H1 (cell line): ENCODE measurements around the gene MARK3. TPM values are rescaled to one million over a fixed set of nuclear protein-coding genes. Genes with fewer than 3 reads are reported as not detected.
A peak's percentile ranks its signal among the peaks of the same experiment; 100 is the strongest.

Experiments
- CTCF ChIA-PET: fragments of 300-600 bp; sonication (Branson Sonifier 250); formaldehyde crosslinking; loops from one replicate; lab custom pipeline; 2021; ENCODE audit not compliant: partially characterized antibody; lab: Charles Lee
- POLR2A ChIA-PET: fragments of 300-600 bp; sonication (Branson Sonifier 250); formaldehyde crosslinking; loops from one replicate; lab custom pipeline; 2021; ENCODE audit warnings: inconsistent platforms; ENCODE audit not compliant: partially characterized antibody; lab: Charles Lee
- DNase-seq, 2 experiments: peaks; one replicate each; pipeline versions ENCODE4 v3.0.0 to v3.0.0-alpha.2; 2010 to 2022; ENCODE audit warnings: low spot score in 2 of 2, low read depth in 1 of 2, mixed read lengths in 1 of 2
- FAIRE-seq: peaks from 2 replicates; lab custom pipeline; 2011; peaks lifted over from hg19 to GRCh38; lab: Jason Lieb, UNC
- H2AFZ ChIP-seq: 2 replicates; pipeline ENCODE4 v1.8.1; 2012; ENCODE audit warnings: low read length, inconsistent platforms
- H2AK5ac ChIP-seq: 2 replicates; pipeline ENCODE4 v1.6.1; 2013; ENCODE audit warnings: low read depth, low read length
- H2BK120ac ChIP-seq: replicated peaks from 2 replicates; pipeline ENCODE3; 2013; ENCODE audit warnings: low read depth, low read length, inconsistent platforms
- H2BK12ac ChIP-seq: 2 replicates; pipeline ENCODE4 v1.6.1; 2013; ENCODE audit warnings: low read depth, low read length
- H2BK15ac ChIP-seq: 2 replicates; pipeline ENCODE4 v1.6.1; 2013; ENCODE audit warnings: low read length
- H2BK20ac ChIP-seq: 2 replicates; pipeline ENCODE4 v1.6.1; 2013; ENCODE audit warnings: low read length
- H2BK5ac ChIP-seq: 2 replicates; pipeline ENCODE4 v1.6.1; 2013; ENCODE audit warnings: low read depth, low read length
- H3K14ac ChIP-seq: 2 replicates; pipeline ENCODE4 v1.6.1; 2013; ENCODE audit warnings: inconsistent platforms; ENCODE audit not compliant: insufficient read length
- H3K18ac ChIP-seq: 2 replicates; pipeline ENCODE4 v1.6.1; 2013; ENCODE audit warnings: low read length; ENCODE audit errors: extremely low read depth
- H3K23ac ChIP-seq: 2 replicates; pipeline ENCODE4 v1.6.1; 2013; ENCODE audit warnings: inconsistent platforms; ENCODE audit not compliant: insufficient read length
- H3K23me2 ChIP-seq: 2 replicates; pipeline ENCODE4 v1.6.1; 2013; ENCODE audit warnings: low read depth, low read length
- H3K27ac ChIP-seq: 2 replicates; pipeline ENCODE4 v1.6.1; 2011; ENCODE audit warnings: low read depth, low read length, inconsistent platforms
- H3K27me3 ChIP-seq, 4 experiments: replicated peaks in 1 of 4; 1 replicate in 1 of 4; 2 replicates in 3 of 4; pipeline versions ENCODE4 v1.6.1 to v1.8.1; 2011 to 2013; ENCODE audit warnings: low read length in 3 of 4, mild to moderate bottlenecking in 3 of 4, inconsistent platforms in 2 of 4, mixed read lengths in 2 of 4, moderate library complexity in 1 of 4; ENCODE audit not compliant: control insufficient read depth in 3 of 4, insufficient read depth in 3 of 4; ENCODE audit errors: extremely low read depth in 1 of 4
- H3K36me3 ChIP-seq, 4 experiments: 2 replicates each; pipeline versions ENCODE4 v1.6.1 to v1.8.1; 2011 to 2013; ENCODE audit warnings: mild to moderate bottlenecking in 4 of 4, low read length in 3 of 4, moderate library complexity in 2 of 4, control low read depth in 1 of 4, inconsistent platforms in 1 of 4; ENCODE audit not compliant: insufficient read depth in 4 of 4, control insufficient read depth in 2 of 4
- H3K4ac ChIP-seq: replicated peaks from 2 replicates; pipeline ENCODE3; 2013; ENCODE audit warnings: low read length, low read depth, mixed read lengths, inconsistent platforms; ENCODE audit not compliant: insufficient read length
- H3K4me1 ChIP-seq, 4 experiments: replicated peaks in 1 of 4; 1 replicate in 1 of 4; 2 replicates in 3 of 4; pipeline versions ENCODE4 v1.6.1 to v1.8.1; 2011 to 2013; ENCODE audit warnings: low read length in 3 of 4, inconsistent platforms in 2 of 4, mixed read lengths in 1 of 4; ENCODE audit not compliant: insufficient read depth in 4 of 4, control insufficient read depth in 3 of 4
- H3K4me2 ChIP-seq, 2 experiments: 2 replicates each; pipeline versions ENCODE4 v1.6.1 to v1.8.1; 2011 to 2013; ENCODE audit warnings: low read depth in 2 of 2, low read length in 2 of 2, control low read depth in 1 of 2, inconsistent platforms in 1 of 2, mild to moderate bottlenecking in 1 of 2; ENCODE audit not compliant: insufficient read depth in 1 of 2
- H3K4me3 ChIP-seq, 4 experiments: fragments of 200-600, 300-600 bp in 1 of 4; sonication (generic), shearing (Covaris generic), sonication (Bioruptor Twin) in 1 of 4; 2 replicates each; pipeline versions ENCODE4 v1.5.1 to v1.8.1; 2011 to 2016; ENCODE audit warnings: low read length in 4 of 4, low read depth in 3 of 4, control low read depth in 2 of 4, inconsistent platforms in 2 of 4, mild to moderate bottlenecking in 2 of 4, mixed read lengths in 1 of 4, moderate library complexity in 1 of 4; ENCODE audit not compliant: insufficient read depth in 2 of 4; ENCODE audit errors: extremely low read depth in 1 of 4
- H3K56ac ChIP-seq: replicated peaks from 2 replicates; pipeline ENCODE3; 2013; ENCODE audit warnings: low read depth, mild to moderate bottlenecking, mixed read lengths, low read length, inconsistent platforms; ENCODE audit not compliant: insufficient read length
- H3K79me1 ChIP-seq: 2 replicates; pipeline ENCODE4 v1.6.1; 2013; ENCODE audit warnings: low read depth, low read length, control low read depth
- H3K79me2 ChIP-seq, 2 experiments: 2 replicates each; pipeline versions ENCODE4 v1.6.1 to v1.8.1; 2012 to 2013; ENCODE audit warnings: low read length in 2 of 2, mild to moderate bottlenecking in 2 of 2, inconsistent platforms in 1 of 2; ENCODE audit not compliant: insufficient read depth in 2 of 2, control insufficient read depth in 1 of 2
- H3K9ac ChIP-seq, 4 experiments: replicated peaks in 1 of 4; 1 replicate in 1 of 4; 2 replicates in 3 of 4; pipeline versions ENCODE4 v1.6.1 to v1.8.1; 2011 to 2013; ENCODE audit warnings: low read depth in 3 of 4, low read length in 3 of 4, control low read depth in 2 of 4, mild to moderate bottlenecking in 2 of 4, moderate library complexity in 2 of 4, inconsistent platforms in 1 of 4; ENCODE audit errors: extremely low read depth in 1 of 4
- H3K9me3 ChIP-seq, 2 experiments: 2 replicates each; pipeline versions ENCODE4 v1.6.1 to v1.8.1; 2012 to 2013; ENCODE audit warnings: mild to moderate bottlenecking in 2 of 2, moderate library complexity in 2 of 2, control low read depth in 1 of 2, inconsistent platforms in 1 of 2, low read depth in 1 of 2, low read length in 1 of 2, mixed read lengths in 1 of 2; ENCODE audit not compliant: insufficient read depth in 2 of 2
- H4K20me1 ChIP-seq, 2 experiments: replicated peaks in 1 of 2; 2 replicates each; pipeline versions ENCODE3 to v1.8.1; 2011 to 2013; ENCODE audit warnings: inconsistent platforms in 2 of 2, low read length in 2 of 2, mild to moderate bottlenecking in 1 of 2; ENCODE audit not compliant: insufficient read depth in 2 of 2, control insufficient read depth in 1 of 2
- H4K5ac ChIP-seq: 2 replicates; pipeline ENCODE4 v1.6.1; 2013; ENCODE audit warnings: low read length, low read depth, mixed read lengths, inconsistent platforms; ENCODE audit not compliant: insufficient read length
- H4K8ac ChIP-seq: 2 replicates; pipeline ENCODE4 v1.8.0; 2013; ENCODE audit warnings: mild to moderate bottlenecking, moderate library complexity, low read length, inconsistent platforms; ENCODE audit not compliant: insufficient read depth; ENCODE audit errors: extremely low read depth
- H4K91ac ChIP-seq: replicated peaks from 2 replicates; pipeline ENCODE3; 2013; ENCODE audit warnings: low read length, mixed read lengths, inconsistent platforms; ENCODE audit not compliant: insufficient read length
- BACH1 ChIP-seq: IDR thresholded peaks from 2 replicates; pipeline ENCODE4 v1.6.1; 2012; ENCODE audit warnings: low read length, improper control_type of control experiment
- BCL11A ChIP-seq, 2 experiments: IDR thresholded peaks; one replicate each; pipeline ENCODE4 v1.6.1; 2011; ENCODE audit warnings: low read depth in 2 of 2, low read length in 2 of 2, mild to moderate bottlenecking in 2 of 2
- EGR1 ChIP-seq: IDR thresholded peaks from 2 replicates; pipeline ENCODE4 v1.6.1; 2011; ENCODE audit warnings: low read depth, low read length, borderline replicate concordance
- HDAC2 ChIP-seq, 2 experiments: fragments of 300-600 bp in 1 of 2; sonication (generic) in 1 of 2; IDR thresholded peaks; 2 replicates each; pipeline ENCODE4 v1.6.1; 2011 to 2012; ENCODE audit warnings: low read depth in 2 of 2, low read length in 2 of 2, mild to moderate bottlenecking in 2 of 2, moderate library complexity in 2 of 2, borderline replicate concordance in 1 of 2, inconsistent platforms in 1 of 2
- KDM4A ChIP-seq: IDR thresholded peaks from one replicate; pipeline ENCODE4 v1.7.1; 2012; ENCODE audit warnings: low read depth, mild to moderate bottlenecking, moderate library complexity, low read length, inconsistent platforms; ENCODE audit not compliant: severe bottlenecking
- KDM5A ChIP-seq: fragments of 200-600 bp; IDR thresholded peaks from 2 replicates; pipeline ENCODE4 v1.7.1; 2012; ENCODE audit warnings: mild to moderate bottlenecking, low read length, inconsistent platforms, mixed read lengths
- RXRA ChIP-seq: IDR thresholded peaks from 2 replicates; pipeline ENCODE4 v1.6.1; 2011; ENCODE audit warnings: low read depth, mild to moderate bottlenecking, low read length, moderate library complexity; ENCODE audit not compliant: insufficient read depth
- SAP30 ChIP-seq: fragments of 300-600 bp; sonication (generic); IDR thresholded peaks from 2 replicates; pipeline ENCODE4 v1.7.1; 2012; ENCODE audit warnings: low read length, moderate library complexity, mild to moderate bottlenecking, inconsistent platforms; ENCODE audit not compliant: insufficient read depth, insufficient replicate concordance
- SUZ12 ChIP-seq: fragments of 200-600 bp; sonication (generic); IDR thresholded peaks from 2 replicates; pipeline ENCODE4 v1.6.1; 2012; ENCODE audit warnings: mild to moderate bottlenecking, inconsistent platforms, low read length, moderate library complexity, mixed read lengths
- ZNF274 ChIP-seq: IDR thresholded peaks from 2 replicates; pipeline ENCODE4 v1.7.0; 2012; ENCODE audit warnings: low read length, borderline replicate concordance; ENCODE audit errors: extremely low read depth
- WGBS, 2 experiments: shearing (Covaris generic) in 1 of 2; methylation state at CpG; one replicate each; pipeline versions ENCODE4 v1.1.6 to v1.1.7; 2013 to 2015; ENCODE audit warnings: low lambda C conversion rate in 2 of 2, mixed read lengths in 2 of 2, inconsistent platforms in 1 of 2, low coverage in 1 of 2, missing lambda C conversion rate in 1 of 2; ENCODE audit not compliant: insufficient replicate concordance in 2 of 2, insufficient coverage in 1 of 2, insufficient read length in 1 of 2; ENCODE audit errors: extremely low coverage in 1 of 2, missing lambda C conversion rate in 1 of 2; 5-methylcytosine and 5-hydroxymethylcytosine counted together
- polyA plus RNA-seq, 7 experiments: library from polyadenylated mRNA; depleted of rRNA in 3 of 7; stranded (reverse) in 5 of 7; unstranded in 2 of 7; fragments of >200 nt in 5 of 7; fragments of 200-250 nt in 2 of 7; gene quantifications; 1 replicate in 5 of 7; 2 replicates in 1 of 7; 4 replicates in 1 of 7; pipeline versions ENCODE4 v1.2.1 to v1.2.3, GENCODE V29; 2011 to 2013; ENCODE audit warnings: missing spikeins in 2 of 7, mixed read lengths in 2 of 7
- total RNA-seq: library from RNA; stranded (reverse); fragmentation: NEBNext Ultra II Directional; extraction: Animal tissue kit (Norgen Biotek cat#: 25700); gene quantifications from 2 replicates; pipeline ENCODE4 v1.2.1, GENCODE V29; 2021

The MARK3 gene
- total and polyA plus RNA-seq, 2 of the 8 experiments (the other 6 are each of a cell fraction or from before 2014, with no cell fraction given), result 39.4 to 76.9 TPM

GRCh38 chr14:103384450-103385151 lies 614 bp upstream of the MARK3 start:
- DNase-seq (no peak), FAIRE-seq (no peak)
- H2BK120ac ChIP-seq, result no peak overlapping the region
- H4K5ac ChIP-seq, result no peak overlapping the region
- H3K18ac ChIP-seq, result peak overlapping the region; percentile 15; the same call in 1 of the 2 replicates
- peak overlapping the region; percentile 82 to 91 (median 88) for H3K4me3 ChIP-seq
- peak overlapping the region in 1 of 4 experiments; percentile 4; a peak in 1 of 7 replicates for H3K9ac ChIP-seq
- no peaks in the 10 kb centered on the region; the same call in 1 of the 2 replicates for H3K79me1 ChIP-seq
- no peak overlapping the region for H2BK15ac ChIP-seq
- H3K79me2 ChIP-seq, result peaks cover 24 to 38% of the 10 kb centered on the region in 2 experiments
- H3K4ac ChIP-seq, result no peak overlapping the region
- H2BK5ac ChIP-seq, result no peak overlapping the region; the same call in 1 of the 2 replicates
- no peak overlapping the region for H3K14ac ChIP-seq
- 0 out of 2 replicates have a peak overlapping the region, but pooled peaks have one; percentile 32 for H3K27ac ChIP-seq
- no peaks in the 10 kb centered on the region for H3K9me3 ChIP-seq
- H3K4me1 ChIP-seq, result peaks cover 0 to 8% (median 4%) of the 10 kb centered on the region in 4 experiments; a peak in 5 of 7 replicates
- H3K4me2 ChIP-seq, result peak overlapping the region; percentile 86 to 93
- H4K20me1 ChIP-seq, result peaks cover 9 to 17% of the 10 kb centered on the region in 2 experiments
- no peak overlapping the region for H3K23ac ChIP-seq
- CTCF ChIA-PET, result interaction anchor here (0.8 to 1.7 kb wide), 6 partner anchors 8 to 121 kb away, joined by 3 to 5 read pairs (median 5); no protein-coding TSS in a partner anchor
- H2AK5ac ChIP-seq, result no peak overlapping the region
- WGBS, 2 experiments, result 16% methylated on average over 31 of the region's 31 CpGs; no CpG with 5 or more reads in 1 of the 2 experiments
- peak overlapping the region; percentile 88; the same call in 1 of the 2 replicates for H4K8ac ChIP-seq
- POLR2A ChIA-PET, result interaction anchor here (0.6 to 2.5 kb wide), 6 partner anchors 12 to 53 kb away, joined by 3 to 18 read pairs (median 4); partner anchors contain the start of gene EIF5
- H2BK20ac ChIP-seq, result no peak overlapping the region
- H4K91ac ChIP-seq, result no peak overlapping the region
- H3K27me3 ChIP-seq, result peaks cover 0 to 10% (median 5%) of the 10 kb centered on the region in 4 experiments; a peak in 3 of 7 replicates
- no peak overlapping the region for H3K56ac ChIP-seq
- H3K36me3 ChIP-seq, result no peaks in the 10 kb centered on the region
- H3K23me2 ChIP-seq, result peaks cover 14% of the 10 kb centered on the region
- H2BK12ac ChIP-seq, result no peak overlapping the region
- peak overlapping the region; percentile 73 for H2AFZ ChIP-seq
- no peak for TF ChIP-seq BACH1
- TF ChIP-seq BCL11A (IDR thresholded peaks at IDR 0.05; ENCODE audit: low read depth in 2 of 2, low read length in 2 of 2), result no peak
- 0 out of 4 replicates have a peak, but pooled peaks have one; percentile 50 to 68 for TF ChIP-seq HDAC2 (IDR thresholded peaks at IDR 0.05; ENCODE audit: borderline replicate concordance in 1 of 2, low read depth in 2 of 2, low read length in 2 of 2)
- no peak for TF ChIP-seq EGR1
- no peak for TF ChIP-seq RXRA
- no peak for TF ChIP-seq KDM5A
- TF ChIP-seq KDM4A, result peak; percentile 50
- TF ChIP-seq SUZ12, result no peak
- peak; percentile 34 for TF ChIP-seq SAP30
- TF ChIP-seq ZNF274, result no peak
